Neural progenitor cell (in vitro differentiated cells): Measurements from ENCODE around the gene BCOR. TPM values are rescaled to one million over a fixed set of nuclear protein-coding genes. Genes with fewer than 3 reads are reported as not detected.

Experiments
- DNase-seq: peaks from one replicate; pipeline ENCODE4 v3.0.0-alpha.2; 2016; ENCODE audit warnings: low spot score
- H2AFZ ChIP-seq: fragments of 200-600 bp; sonication (generic); replicated peaks from 2 replicates; pipeline ENCODE4 v1.6.1; 2016; ENCODE audit warnings: antibody characterized with exemption
- H3F3A ChIP-seq: fragments of 200-600 bp; sonication (generic); 2 replicates; pipeline ENCODE4 v1.6.1; 2016; ENCODE audit warnings: antibody characterized with exemption, low read depth
- H3K27ac ChIP-seq: fragments of 200-600 bp; sonication (generic); 2 replicates; pipeline ENCODE4 v1.5.1; 2016; ENCODE audit warnings: mild to moderate bottlenecking
- H3K27me3 ChIP-seq: fragments of 200-600 bp; sonication (generic); 2 replicates; pipeline ENCODE4 v1.6.1; 2016; ENCODE audit warnings: mild to moderate bottlenecking, moderate library complexity
- H3K36me3 ChIP-seq: fragments of 200-600 bp; sonication (generic); 2 replicates; pipeline ENCODE4 v1.5.1; 2016
- H3K4me1 ChIP-seq: fragments of 200-600 bp; sonication (generic); 2 replicates; pipeline ENCODE4 v1.6.1; 2016; ENCODE audit warnings: mixed run types
- H3K4me2 ChIP-seq: fragments of 200-600 bp; sonication (generic); 2 replicates; pipeline ENCODE4 v1.6.1; 2016
- H3K4me3 ChIP-seq: fragments of 200-600 bp; sonication (generic); 2 replicates; pipeline ENCODE4 v1.5.1; 2016
- H3K79me2 ChIP-seq: fragments of 200-600 bp; sonication (generic); 2 replicates; pipeline ENCODE4 v1.6.1; 2016; ENCODE audit warnings: low read depth
- H3K9ac ChIP-seq: fragments of 200-600 bp; sonication (generic); 2 replicates; pipeline ENCODE4 v1.6.1; 2016
- H3K9me3 ChIP-seq: fragments of 200-600 bp; sonication (generic); 2 replicates; pipeline ENCODE4 v1.5.1; 2016; ENCODE audit warnings: low read depth
- H4K20me1 ChIP-seq: fragments of 200-600 bp; sonication (generic); 2 replicates; pipeline ENCODE4 v1.6.1; 2016; ENCODE audit warnings: low read depth
- H3K27ac Mint-ChIP-seq: 3 replicates; pipeline ENCODE4 v1.8.0; 2021; ENCODE audit warnings: mixed read lengths
- H3K27me3 Mint-ChIP-seq: 2 replicates; pipeline ENCODE4 v1.8.0; 2022; ENCODE audit warnings: low read depth, mild to moderate bottlenecking, inconsistent platforms, moderate library complexity, mixed read lengths; ENCODE audit not compliant: insufficient read depth
- H3K36me3 Mint-ChIP-seq: 3 replicates; pipeline ENCODE4 v1.8.0; 2021; ENCODE audit warnings: mixed read lengths
- H3K4me1 Mint-ChIP-seq: 3 replicates; pipeline ENCODE4 v1.8.0; 2021; ENCODE audit warnings: mixed read lengths
- H3K4me3 Mint-ChIP-seq: 3 replicates; pipeline ENCODE4 v1.8.0; 2021; ENCODE audit warnings: mild to moderate bottlenecking, moderate library complexity, mixed read lengths
- H3K9me3 Mint-ChIP-seq: 3 replicates; pipeline ENCODE4 v1.8.0; 2020; ENCODE audit warnings: mixed read lengths
- CTCF ChIP-seq: fragments of 200-600 bp; sonication (generic); IDR thresholded peaks from 2 replicates; pipeline ENCODE4 v1.5.1; 2017; ENCODE audit warnings: antibody characterized with exemption, mild to moderate bottlenecking
- EZH2 ChIP-seq: fragments of 200-600 bp; sonication (generic); IDR thresholded peaks from 2 replicates; pipeline ENCODE4 v1.6.1; 2017; ENCODE audit warnings: antibody characterized with exemption, mild to moderate bottlenecking, moderate library complexity
- EZH2phosphoT487 ChIP-seq: fragments of 200-600 bp; sonication (generic); IDR thresholded peaks from 2 replicates; pipeline ENCODE4 v1.6.1; 2017; ENCODE audit warnings: antibody characterized with exemption
- total RNA-seq: library from RNA; depleted of rRNA; stranded (reverse); fragments of >200 nt; gene quantifications from 2 replicates; pipeline ENCODE4 v1.2.3, GENCODE V29; 2015; ENCODE audit warnings: low replicate concordance

The BCOR gene
- total RNA-seq, 1 donor from 2014 or later = 32.4 TPM

DNA sequence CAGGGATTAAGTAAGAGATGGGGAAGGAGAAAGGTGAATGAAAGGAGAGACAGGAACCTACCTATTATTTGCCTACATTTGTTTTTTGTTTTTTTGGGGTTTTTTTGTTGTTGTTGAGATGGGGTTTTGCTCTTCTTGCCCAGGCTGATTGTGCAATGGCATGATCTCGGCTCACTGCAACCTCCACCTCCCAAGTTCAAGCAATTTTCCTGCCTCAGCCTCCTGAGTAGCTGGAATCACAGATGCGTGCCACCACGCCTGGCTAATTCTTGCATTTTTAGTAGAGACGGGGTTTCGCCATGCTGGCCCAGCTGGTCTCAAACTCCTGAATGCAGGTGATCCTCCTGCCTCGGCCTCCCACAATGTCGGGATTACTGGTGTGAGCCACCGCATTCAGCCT, 57.9 kb downstream of the BCOR start:
- peaks cover 4% of the 10 kb centered on the region for H3F3A ChIP-seq
- no peak overlapping the region for H3K4me3 ChIP-seq
- H3K4me1 ChIP-seq = no peaks in the 10 kb centered on the region
- H3K4me2 ChIP-seq = no peak overlapping the region
- peaks cover 2% of the 10 kb centered on the region for H3K27me3 Mint-ChIP-seq
- no peak overlapping the region for H3K27ac ChIP-seq
- H3K36me3 ChIP-seq = no peaks in the 10 kb centered on the region
- no peaks in the 10 kb centered on the region for H4K20me1 ChIP-seq
- no peak overlapping the region for H3K27ac Mint-ChIP-seq
- H3K79me2 ChIP-seq = no peaks in the 10 kb centered on the region
- H3K4me3 Mint-ChIP-seq = no peak overlapping the region
- H3K9me3 ChIP-seq = no peaks in the 10 kb centered on the region
- H3K36me3 Mint-ChIP-seq = no peaks in the 10 kb centered on the region
- no peak overlapping the region for H2AFZ ChIP-seq
- H3K9me3 Mint-ChIP-seq = peaks cover 12% of the 10 kb centered on the region
- DNase-seq = no peak
- TF ChIP-seq EZH2phosphoT487 (no peak), EZH2 (no peak), CTCF (no peak)
- no peaks in the 10 kb centered on the region for H3K27me3 ChIP-seq
- H3K9ac ChIP-seq = no peak overlapping the region
- H3K4me1 Mint-ChIP-seq = no peaks in the 10 kb centered on the region

DNA sequence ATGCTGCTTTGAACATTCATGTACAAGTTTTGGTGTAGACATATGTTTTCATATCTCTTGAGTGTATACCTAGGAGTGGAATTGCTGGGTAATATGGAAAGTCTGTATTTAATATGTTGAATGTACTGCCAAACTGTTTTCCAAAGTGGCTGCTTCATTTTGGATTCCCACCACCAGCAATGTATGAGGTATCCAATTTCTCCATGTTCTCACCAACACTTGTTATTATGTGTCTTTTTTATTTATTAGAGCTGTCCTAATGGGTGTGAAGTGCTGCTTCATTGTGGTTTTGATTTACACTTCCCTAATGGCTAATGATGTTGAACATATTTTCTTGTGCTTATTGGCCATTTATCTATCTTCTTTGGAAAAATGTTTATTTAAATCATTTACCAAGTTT, 60.4 kb downstream of the BCOR start:
- Mint-ChIP-seq H3K36me3 (no peaks in the 10 kb centered on the region), H3K4me1 (peaks cover 4% of the 10 kb centered on the region), H3K9me3 (peaks cover 20% of the 10 kb centered on the region), H3K27ac (no peak overlapping the region), H3K27me3 (peaks cover 7% of the 10 kb centered on the region), H3K4me3 (no peak overlapping the region)
- no peak for DNase-seq
- no peak overlapping the region for H2AFZ ChIP-seq
- no peak overlapping the region for H3K4me3 ChIP-seq
- TF ChIP-seq EZH2phosphoT487 (no peak), CTCF (no peak), EZH2 (no peak)
- no peaks in the 10 kb centered on the region for H3K27me3 ChIP-seq
- H3K79me2 ChIP-seq = no peaks in the 10 kb centered on the region
- no peaks in the 10 kb centered on the region for H3K4me1 ChIP-seq
- H3K9me3 ChIP-seq = no peaks in the 10 kb centered on the region
- no peak overlapping the region for H3K9ac ChIP-seq
- no peaks in the 10 kb centered on the region for H4K20me1 ChIP-seq
- no peak overlapping the region for H3K27ac ChIP-seq
- H3K4me2 ChIP-seq = no peak overlapping the region
- H3F3A ChIP-seq = no peaks in the 10 kb centered on the region
- H3K36me3 ChIP-seq = no peaks in the 10 kb centered on the region

DNA sequence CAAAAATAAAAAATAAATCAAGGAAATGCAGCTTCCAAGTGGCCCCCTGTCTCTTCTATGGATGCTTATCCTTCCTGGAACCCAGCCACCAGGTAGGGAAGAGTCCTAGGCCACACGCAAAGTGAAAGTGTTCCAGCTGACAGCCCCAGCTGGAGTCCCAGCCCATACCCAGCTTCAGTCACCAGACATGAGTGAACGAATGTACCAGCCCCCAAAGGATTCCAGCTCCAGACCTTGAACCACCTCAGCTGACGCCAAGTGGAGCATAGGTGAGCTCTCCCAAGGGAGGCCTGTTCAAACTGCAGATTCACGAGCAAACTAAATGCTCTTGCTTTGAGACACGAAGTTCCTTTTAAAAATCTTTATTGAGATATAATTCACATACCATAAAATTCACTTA, 62.0 kb downstream of the BCOR start:
- DNase-seq = no peak
- no peak overlapping the region for H3K4me3 ChIP-seq
- H4K20me1 ChIP-seq = no peaks in the 10 kb centered on the region
- H3K4me2 ChIP-seq = no peak overlapping the region
- H3K4me1 Mint-ChIP-seq = peaks cover 10% of the 10 kb centered on the region
- no peak overlapping the region for H3K27ac Mint-ChIP-seq
- no peaks in the 10 kb centered on the region for H3K9me3 ChIP-seq
- H3K27me3 Mint-ChIP-seq = peaks cover 10% of the 10 kb centered on the region
- no peak for TF ChIP-seq CTCF
- TF ChIP-seq EZH2phosphoT487 = no peak
- TF ChIP-seq EZH2 = no peak
- H3K36me3 ChIP-seq = no peaks in the 10 kb centered on the region
- no peaks in the 10 kb centered on the region for H3K36me3 Mint-ChIP-seq
- no peak overlapping the region for H3K27ac ChIP-seq
- no peaks in the 10 kb centered on the region for H3K27me3 ChIP-seq
- H2AFZ ChIP-seq = no peak overlapping the region
- no peaks in the 10 kb centered on the region for H3F3A ChIP-seq
- H3K79me2 ChIP-seq = no peaks in the 10 kb centered on the region
- H3K9ac ChIP-seq = no peak overlapping the region
- H3K9me3 Mint-ChIP-seq = peaks cover 21% of the 10 kb centered on the region
- no peak overlapping the region for H3K4me3 Mint-ChIP-seq
- peaks cover 6% of the 10 kb centered on the region for H3K4me1 ChIP-seq

GRCh38 chrX:40031911-40032310, 65.8 kb downstream of the BCOR start:
- no peaks in the 10 kb centered on the region for H3F3A ChIP-seq
- peaks cover 21% of the 10 kb centered on the region for H3K9me3 Mint-ChIP-seq
- H3K9me3 ChIP-seq = no peaks in the 10 kb centered on the region

More at GRCh38 chrX:40031911-40032310, 65.8 kb downstream of the BCOR start:
- Mint-ChIP-seq H3K4me1 (peaks cover 10% of the 10 kb centered on the region), H3K4me3 (no peak overlapping the region), H3K27ac (peak overlapping the region; percentile 72), H3K36me3 (no peaks in the 10 kb centered on the region), H3K27me3 (peaks cover 17% of the 10 kb centered on the region)
- no peak overlapping the region for H3K27ac ChIP-seq
- H3K4me1 ChIP-seq = peaks cover 6% of the 10 kb centered on the region
- peak; percentile 38 for DNase-seq
- no peaks in the 10 kb centered on the region for H3K79me2 ChIP-seq
- no peak overlapping the region for H3K9ac ChIP-seq
- H4K20me1 ChIP-seq = no peaks in the 10 kb centered on the region
- no peak for TF ChIP-seq CTCF
- no peak for TF ChIP-seq EZH2phosphoT487
- TF ChIP-seq EZH2 = no peak
- H3K4me2 ChIP-seq = no peak overlapping the region
- no peaks in the 10 kb centered on the region for H3K27me3 ChIP-seq
- no peak overlapping the region for H3K4me3 ChIP-seq
- H2AFZ ChIP-seq = no peak overlapping the region
- H3K36me3 ChIP-seq = no peaks in the 10 kb centered on the region
